A673 (cell line): ENCODE measurements around the gene CLASP2.
"Not testable (repeated sequence)": the region's sequence is repeated elsewhere in the genome, so short reads cannot be mapped to it uniquely, and the experiment has no call there.

Source experiments
- CTCF ChIP-seq: fragments of 300-800, 200-600 bp; sonication (generic); conservative IDR thresholded peaks from 2 replicates; pipeline ENCODE4 v1.5.1; 2017; ENCODE audit warnings: low read depth, mild to moderate bottlenecking, antibody characterized with exemption, low read length, moderate library complexity, mixed read lengths
- EZH2 ChIP-seq: fragments of 200-600 bp; sonication (generic); IDR thresholded peaks from 2 replicates; pipeline ENCODE4 v1.6.1; 2017; ENCODE audit warnings: borderline replicate concordance, low read depth, mild to moderate bottlenecking, mixed read lengths, antibody characterized with exemption, low read length; ENCODE audit not compliant: poor library complexity, severe bottlenecking

GRCh38 chr3:33754391-33754790, 36.3 kb upstream of the CLASP2 start:
- not testable (repeated sequence) for TF ChIP-seq CTCF, EZH2
